ENCODE measurements around the gene CPD. TPM values are rescaled to one million over a fixed set of nuclear protein-coding genes. Genes with fewer than 3 reads are reported as not detected.

The CPD gene
- total and polyA plus RNA-seq, 9 of the 15 experiments (the other 6 are each of a cell fraction or from before 2014, with no cell fraction given), result 4.5 to 24.4 (median 20.4) TPM

DNA sequence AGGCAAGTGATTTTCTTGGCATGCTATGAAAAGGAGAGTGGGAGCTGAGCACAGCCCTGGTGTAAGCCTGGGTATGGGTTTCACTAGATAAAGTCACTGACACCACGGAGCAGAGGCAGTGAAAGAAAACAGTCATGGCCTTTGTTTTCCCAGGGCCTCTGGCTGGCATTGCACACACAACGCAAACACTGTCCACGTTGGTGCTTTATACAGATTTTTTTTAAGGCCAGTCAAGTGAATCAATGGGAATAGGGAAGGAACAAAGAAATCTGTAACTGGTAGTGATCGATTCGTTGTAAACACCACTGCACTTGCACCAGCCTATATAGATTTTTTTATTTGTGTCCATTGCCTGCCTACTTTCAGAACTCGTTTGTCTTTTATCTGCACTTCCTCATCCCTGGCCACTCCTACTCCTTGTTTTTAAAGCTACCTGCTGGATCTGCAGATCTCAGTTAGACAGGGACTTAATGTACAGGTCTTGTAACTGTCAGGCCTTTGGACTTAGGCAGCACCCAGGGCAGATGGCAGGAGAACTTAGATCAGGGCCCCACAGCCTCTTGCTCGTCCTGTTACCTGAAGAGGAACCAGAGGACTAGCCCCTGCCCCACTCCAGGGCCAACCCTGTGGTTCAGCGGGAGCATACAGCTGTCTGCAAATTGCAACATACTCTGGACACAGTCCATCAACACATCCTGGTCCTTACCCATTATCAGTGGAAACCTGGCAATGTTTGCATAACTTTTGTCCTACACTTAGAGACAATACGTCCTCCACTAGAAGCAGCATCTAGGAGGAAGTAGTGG is 34.2 kb upstream of the CPD start (continued):
- no peak for TF ChIP-seq MIER1 (IDR thresholded peaks at IDR 0.05; ENCODE audit: low read depth)
- TF ChIP-seq MED1 (CRISPR knock-in tag; IDR thresholded peaks at IDR 0.05; ENCODE audit: borderline replicate concordance), result no peak
- TF ChIP-seq ZNF184 (CRISPR knock-in tag; IDR thresholded peaks at IDR 0.05), result no peak
- no peak for TF ChIP-seq SRSF9 (IDR thresholded peaks at IDR 0.05; ENCODE audit: borderline replicate concordance, low read depth, low read length)
- no peak for TF ChIP-seq RBM22 (IDR thresholded peaks at IDR 0.05; ENCODE audit: low read depth, low read length, poor library complexity, severe bottlenecking)
- peak; percentile 72 to 85 for TF ChIP-seq TRIM24 (IDR thresholded peaks at IDR 0.05)
- no peak for TF ChIP-seq NEUROD1 (IDR thresholded peaks at IDR 0.05; ENCODE audit: borderline replicate concordance, low read depth, low read length, partially characterized antibody)
- TF ChIP-seq, protein P1, sequence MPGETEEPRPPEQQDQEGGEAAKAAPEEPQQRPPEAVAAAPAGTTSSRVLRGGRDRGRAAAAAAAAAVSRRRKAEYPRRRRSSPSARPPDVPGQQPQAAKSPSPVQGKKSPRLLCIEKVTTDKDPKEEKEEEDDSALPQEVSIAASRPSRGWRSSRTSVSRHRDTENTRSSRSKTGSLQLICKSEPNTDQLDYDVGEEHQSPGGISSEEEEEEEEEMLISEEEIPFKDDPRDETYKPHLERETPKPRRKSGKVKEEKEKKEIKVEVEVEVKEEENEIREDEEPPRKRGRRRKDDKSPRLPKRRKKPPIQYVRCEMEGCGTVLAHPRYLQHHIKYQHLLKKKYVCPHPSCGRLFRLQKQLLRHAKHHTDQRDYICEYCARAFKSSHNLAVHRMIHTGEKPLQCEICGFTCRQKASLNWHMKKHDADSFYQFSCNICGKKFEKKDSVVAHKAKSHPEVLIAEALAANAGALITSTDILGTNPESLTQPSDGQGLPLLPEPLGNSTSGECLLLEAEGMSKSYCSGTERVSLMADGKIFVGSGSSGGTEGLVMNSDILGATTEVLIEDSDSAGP (CRISPR knock-in tag; IDR thresholded peaks at IDR 0.05), result no peak
- peak; percentile 79 for TF ChIP-seq EP300 (IDR thresholded peaks at IDR 0.05; ENCODE audit: low read length)
- TF ChIP-seq ATF2 (CRISPR knock-in tag; IDR thresholded peaks at IDR 0.05), result no peak
- TF ChIP-seq PREB (CRISPR knock-in tag; IDR thresholded peaks at IDR 0.05), result no peak
- no peak for TF ChIP-seq E2F1 (CRISPR knock-in tag; IDR thresholded peaks at IDR 0.05)
- no peak for TF ChIP-seq BMI1 (IDR thresholded peaks at IDR 0.05; ENCODE audit: low read length)
- TF ChIP-seq, protein P2, sequence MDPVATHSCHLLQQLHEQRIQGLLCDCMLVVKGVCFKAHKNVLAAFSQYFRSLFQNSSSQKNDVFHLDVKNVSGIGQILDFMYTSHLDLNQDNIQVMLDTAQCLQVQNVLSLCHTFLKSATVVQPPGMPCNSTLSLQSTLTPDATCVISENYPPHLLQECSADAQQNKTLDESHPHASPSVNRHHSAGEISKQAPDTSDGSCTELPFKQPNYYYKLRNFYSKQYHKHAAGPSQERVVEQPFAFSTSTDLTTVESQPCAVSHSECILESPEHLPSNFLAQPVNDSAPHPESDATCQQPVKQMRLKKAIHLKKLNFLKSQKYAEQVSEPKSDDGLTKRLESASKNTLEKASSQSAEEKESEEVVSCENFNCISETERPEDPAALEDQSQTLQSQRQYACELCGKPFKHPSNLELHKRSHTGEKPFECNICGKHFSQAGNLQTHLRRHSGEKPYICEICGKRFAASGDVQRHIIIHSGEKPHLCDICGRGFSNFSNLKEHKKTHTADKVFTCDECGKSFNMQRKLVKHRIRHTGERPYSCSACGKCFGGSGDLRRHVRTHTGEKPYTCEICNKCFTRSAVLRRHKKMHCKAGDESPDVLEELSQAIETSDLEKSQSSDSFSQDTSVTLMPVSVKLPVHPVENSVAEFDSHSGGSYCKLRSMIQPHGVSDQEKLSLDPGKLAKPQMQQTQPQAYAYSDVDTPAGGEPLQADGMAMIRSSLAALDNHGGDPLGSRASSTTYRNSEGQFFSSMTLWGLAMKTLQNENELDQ (CRISPR knock-in tag; IDR thresholded peaks at IDR 0.05; ENCODE audit: borderline replicate concordance), result no peak
- no peak for TF ChIP-seq RBM25 (IDR thresholded peaks at IDR 0.05; ENCODE audit: low read depth, low read length, severe bottlenecking)
- no peak for TF ChIP-seq TFE3 (CRISPR knock-in tag; IDR thresholded peaks at IDR 0.05)
- TF ChIP-seq ZNF830 (CRISPR knock-in tag; IDR thresholded peaks at IDR 0.05), result no peak
